ENCODE measurements around the gene NALCN. TPM values are rescaled to one million over a fixed set of nuclear protein-coding genes. Genes with fewer than 3 reads are reported as not detected.

Gene NALCN
- total RNA-seq, 1 donor from 2014 or later = 3.5 TPM

GRCh38 chr13:101453784-101454201 lies 37.5 kb upstream of the NALCN start:
- ATAC-seq (peak; percentile 88), DNase-seq (peak; percentile 73)
- peak; percentile 33 for TF ChIP-seq CTCF (IDR thresholded peaks at IDR 0.05)

DNA sequence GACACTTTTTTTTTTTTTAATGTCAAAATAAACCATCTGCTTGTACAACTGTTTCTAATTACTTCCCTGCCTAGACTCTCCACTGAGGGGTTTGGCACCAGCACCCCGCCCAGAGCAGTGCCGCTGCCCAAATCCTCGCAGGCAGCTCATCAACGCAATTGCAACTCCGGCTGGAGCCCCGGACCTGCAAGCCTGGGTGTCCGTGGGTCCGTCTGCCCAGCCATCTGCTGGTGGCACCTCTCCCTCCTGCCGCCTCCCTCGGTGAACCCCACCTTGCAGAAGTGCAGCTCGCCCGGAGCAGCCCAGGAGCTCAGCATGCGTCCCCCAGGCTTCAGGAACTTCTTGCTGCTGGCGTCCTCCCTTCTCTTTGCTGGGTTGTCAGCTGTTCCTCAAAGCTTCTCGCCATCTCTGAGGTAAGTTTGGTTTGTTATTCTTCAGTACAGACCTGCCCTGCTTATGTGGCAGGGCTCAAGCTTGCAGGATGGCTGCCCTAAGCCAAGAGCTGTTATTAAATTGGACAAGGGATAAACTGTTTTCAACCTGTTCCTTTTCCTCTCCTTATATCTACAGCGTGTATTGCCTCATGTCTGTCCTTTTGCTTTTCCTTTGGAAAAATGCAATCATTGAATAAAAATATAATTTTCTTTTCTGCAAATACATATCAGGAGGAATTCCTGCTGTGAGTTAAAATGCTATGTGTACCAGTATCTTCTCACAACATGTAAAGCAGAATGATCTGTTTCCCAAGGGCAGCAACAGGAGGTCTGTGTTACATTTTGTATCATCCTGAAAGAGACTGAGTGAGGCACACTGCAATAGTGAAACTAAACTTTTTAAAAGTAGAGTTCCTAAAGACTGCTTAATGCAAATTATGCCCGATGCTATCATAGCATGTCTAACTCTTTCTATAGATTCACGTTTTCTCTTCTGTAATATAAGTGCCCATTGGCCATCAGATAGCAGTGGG lies 36.5 kb upstream of the NALCN start, which contains the start of gene ITGBL1:
Gene ITGBL1, plus strand, starts transcription at position 157 of the 967 bp plus-strand sequence. Its CDS starts 159 bp downstream, at position 316.
- peak within 1 kb of the TSS; percentile 63 for H3K27ac ChIP-seq
- TF ChIP-seq CTCF (IDR thresholded peaks at IDR 0.05) = no peak
- intact Hi-C loops (cut with DNase I) = no loop called here
- peak; percentile 4 for ATAC-seq
- no peak for DNase-seq
- H3K27me3 ChIP-seq = no peaks in the 10 kb centered on the region
- H3K9me3 ChIP-seq = no peaks in the 10 kb centered on the region
- no peaks in the 10 kb centered on the region for H3K36me3 ChIP-seq
- peaks cover 4% of the 10 kb centered on the region for H3K4me1 ChIP-seq
- peak within 1 kb of the TSS; percentile 55 for H3K4me3 ChIP-seq

More at GRCh38 chr13:101453784-101454201, 37.5 kb upstream of the NALCN start:
- H3K27me3 ChIP-seq = no peaks in the 10 kb centered on the region
- intact Hi-C loops (cut with DNase I) = no loop called here
- H3K4me1 ChIP-seq = peaks cover 4% of the 10 kb centered on the region
- peak overlapping the region; percentile 55 for H3K4me3 ChIP-seq
- no peaks in the 10 kb centered on the region for H3K36me3 ChIP-seq
- peak overlapping the region; percentile 63 for H3K27ac ChIP-seq
- H3K9me3 ChIP-seq = no peaks in the 10 kb centered on the region

- DNase-seq (no peak), ATAC-seq (no peak)
- Histone ChIP-seq H3K9me3 (no peaks in the 10 kb centered on the region), H3K27me3 (no peaks in the 10 kb centered on the region), H3K4me3 (no peak overlapping the region), H3K4me1 (peaks cover 4% of the 10 kb centered on the region), H3K36me3 (no peaks in the 10 kb centered on the region), H3K27ac (peak overlapping the region; percentile 63)
- intact Hi-C loops (cut with DNase I) = no loop called here
- TF ChIP-seq CTCF (IDR thresholded peaks at IDR 0.05) = no peak
Observed at GRCh38 chr13:101451641-101452040, 35.3 kb upstream of the NALCN start.

GRCh38 chr13:101450749-101451130 lies 34.4 kb upstream of the NALCN start:
- no peak for ATAC-seq
- intact Hi-C loops (cut with DNase I) = no loop called here
- H3K36me3 ChIP-seq = no peaks in the 10 kb centered on the region
- no peak for TF ChIP-seq CTCF (IDR thresholded peaks at IDR 0.05)
- H3K27ac ChIP-seq = no peak overlapping the region
- no peak for DNase-seq
- H3K27me3 ChIP-seq = no peaks in the 10 kb centered on the region
- H3K4me3 ChIP-seq = no peak overlapping the region
- peaks cover 4% of the 10 kb centered on the region for H3K4me1 ChIP-seq
- no peaks in the 10 kb centered on the region for H3K9me3 ChIP-seq

- no peak for TF ChIP-seq CTCF (IDR thresholded peaks at IDR 0.05)
- no peak overlapping the region for H3K4me3 ChIP-seq
- intact Hi-C loops (cut with DNase I) = no loop called here
- no peaks in the 10 kb centered on the region for H3K36me3 ChIP-seq
- no peak for DNase-seq
- H3K4me1 ChIP-seq = peaks cover 4% of the 10 kb centered on the region
- ATAC-seq = no peak
- no peaks in the 10 kb centered on the region for H3K27me3 ChIP-seq
- no peak overlapping the region for H3K27ac ChIP-seq
- H3K9me3 ChIP-seq = no peaks in the 10 kb centered on the region
Observed at GRCh38 chr13:101449790-101450748, 33.8 kb upstream of the NALCN start.

Data from upper lobe of right lung (tissue), 1 donor.